ENCODE data around the gene ATG16L2.

Gene ATG16L2

DNA sequence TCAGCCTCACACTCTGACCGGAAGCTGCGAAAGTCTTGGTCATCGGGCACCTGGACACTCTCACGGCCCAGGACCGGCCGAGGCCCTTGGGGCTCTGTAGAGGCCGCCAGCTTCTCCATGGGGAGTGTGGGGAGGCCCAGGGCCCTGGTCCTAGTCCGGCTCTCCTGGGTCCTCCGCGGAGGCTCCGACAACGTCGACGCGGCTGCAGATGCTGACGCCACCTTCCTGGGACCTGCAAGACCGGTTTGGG lies 33.2 kb upstream of the ATG16L2 start:
- Histone ChIP-seq H3K79me2 (ENCODE audit: insufficient read depth, low read depth) (no peaks in the 10 kb centered on the region), H3K4me3 (IDR thresholded peaks at IDR 0.05; ENCODE audit: insufficient read depth, low read depth, low read length) (no peak overlapping the region), H3K27ac (no peak overlapping the region), H3K27me3 (ENCODE audit: insufficient read depth, low read depth) (peaks cover 5% of the 10 kb centered on the region; the same call in 1 of the 2 replicates), H3K4me1 (ENCODE audit: low read depth, poor library complexity, severe bottlenecking) (peaks cover 14% of the 10 kb centered on the region), H3K36me3 (ENCODE audit: insufficient read depth) (no peaks in the 10 kb centered on the region), H3K4me2 (peak overlapping the region; percentile 51; the same call in 1 of the 2 replicates), H4K20me1 (ENCODE audit: insufficient read depth) (no peaks in the 10 kb centered on the region), H2AFZ (ENCODE audit: low read depth) (no peak overlapping the region), H3K9ac (no peak overlapping the region)
- TF ChIP-seq, protein P1, sequence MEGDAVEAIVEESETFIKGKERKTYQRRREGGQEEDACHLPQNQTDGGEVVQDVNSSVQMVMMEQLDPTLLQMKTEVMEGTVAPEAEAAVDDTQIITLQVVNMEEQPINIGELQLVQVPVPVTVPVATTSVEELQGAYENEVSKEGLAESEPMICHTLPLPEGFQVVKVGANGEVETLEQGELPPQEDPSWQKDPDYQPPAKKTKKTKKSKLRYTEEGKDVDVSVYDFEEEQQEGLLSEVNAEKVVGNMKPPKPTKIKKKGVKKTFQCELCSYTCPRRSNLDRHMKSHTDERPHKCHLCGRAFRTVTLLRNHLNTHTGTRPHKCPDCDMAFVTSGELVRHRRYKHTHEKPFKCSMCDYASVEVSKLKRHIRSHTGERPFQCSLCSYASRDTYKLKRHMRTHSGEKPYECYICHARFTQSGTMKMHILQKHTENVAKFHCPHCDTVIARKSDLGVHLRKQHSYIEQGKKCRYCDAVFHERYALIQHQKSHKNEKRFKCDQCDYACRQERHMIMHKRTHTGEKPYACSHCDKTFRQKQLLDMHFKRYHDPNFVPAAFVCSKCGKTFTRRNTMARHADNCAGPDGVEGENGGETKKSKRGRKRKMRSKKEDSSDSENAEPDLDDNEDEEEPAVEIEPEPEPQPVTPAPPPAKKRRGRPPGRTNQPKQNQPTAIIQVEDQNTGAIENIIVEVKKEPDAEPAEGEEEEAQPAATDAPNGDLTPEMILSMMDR (conservative IDR thresholded peaks at IDR 0.05; ENCODE audit: low read depth, low read length): no peak

DNA sequence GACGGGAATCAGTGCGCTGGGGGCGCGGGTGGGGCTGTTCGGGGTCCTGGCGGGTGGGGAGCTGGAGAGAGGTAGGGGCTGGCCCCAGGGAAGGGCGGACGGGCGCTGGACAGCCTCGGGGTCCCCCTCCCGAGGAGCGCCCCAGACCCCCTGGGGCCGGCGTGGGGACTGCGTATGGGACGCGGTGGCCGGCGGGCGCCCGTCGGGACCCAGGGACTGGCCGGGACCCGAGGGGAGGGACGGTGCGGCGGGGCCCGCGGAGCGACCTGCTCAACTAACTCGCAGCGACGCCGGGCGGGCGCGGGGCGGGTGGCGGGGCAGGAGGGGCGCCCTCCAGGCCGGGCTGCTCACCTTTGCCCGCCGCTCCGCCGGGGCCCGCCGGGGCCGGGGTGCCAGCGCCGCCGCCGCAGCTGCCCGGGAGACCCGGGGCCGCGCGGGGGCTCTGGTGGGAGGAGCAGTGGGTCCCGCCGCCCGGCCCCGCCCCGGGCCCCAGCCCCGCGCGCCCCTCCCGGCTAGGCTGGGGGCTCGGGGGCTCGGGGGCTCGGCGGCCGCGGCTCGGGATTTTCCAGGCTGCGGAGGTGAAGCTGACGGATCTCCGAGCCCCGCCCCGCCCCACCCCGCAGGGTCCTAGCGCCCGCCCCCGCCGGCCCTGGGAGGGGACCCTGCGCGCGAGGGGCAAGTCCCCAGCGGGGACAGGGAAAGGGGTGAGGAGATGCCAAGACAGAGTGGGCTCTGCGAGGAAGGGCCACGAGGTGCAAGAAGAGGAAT lies 32.7 kb upstream of the ATG16L2 start:
- Histone ChIP-seq H3K9ac (no peak overlapping the region), H3K79me2 (ENCODE audit: insufficient read depth, low read depth) (no peaks in the 10 kb centered on the region), H3K4me2 (peak overlapping the region; percentile 73), H3K4me3 (IDR thresholded peaks at IDR 0.05; ENCODE audit: insufficient read depth, low read depth, low read length) (no peak overlapping the region), H4K20me1 (ENCODE audit: insufficient read depth) (no peaks in the 10 kb centered on the region), H3K4me1 (ENCODE audit: low read depth, poor library complexity, severe bottlenecking) (peaks cover 14% of the 10 kb centered on the region), H3K27me3 (ENCODE audit: insufficient read depth, low read depth) (peaks cover 5% of the 10 kb centered on the region; the same call in 1 of the 2 replicates), H3K36me3 (ENCODE audit: insufficient read depth) (no peaks in the 10 kb centered on the region), H2AFZ (ENCODE audit: low read depth) (peak overlapping the region; percentile 59), H3K27ac (no peak overlapping the region)
- TF ChIP-seq, protein P1 (conservative IDR thresholded peaks at IDR 0.05; ENCODE audit: low read depth, low read length): no peak

DNA sequence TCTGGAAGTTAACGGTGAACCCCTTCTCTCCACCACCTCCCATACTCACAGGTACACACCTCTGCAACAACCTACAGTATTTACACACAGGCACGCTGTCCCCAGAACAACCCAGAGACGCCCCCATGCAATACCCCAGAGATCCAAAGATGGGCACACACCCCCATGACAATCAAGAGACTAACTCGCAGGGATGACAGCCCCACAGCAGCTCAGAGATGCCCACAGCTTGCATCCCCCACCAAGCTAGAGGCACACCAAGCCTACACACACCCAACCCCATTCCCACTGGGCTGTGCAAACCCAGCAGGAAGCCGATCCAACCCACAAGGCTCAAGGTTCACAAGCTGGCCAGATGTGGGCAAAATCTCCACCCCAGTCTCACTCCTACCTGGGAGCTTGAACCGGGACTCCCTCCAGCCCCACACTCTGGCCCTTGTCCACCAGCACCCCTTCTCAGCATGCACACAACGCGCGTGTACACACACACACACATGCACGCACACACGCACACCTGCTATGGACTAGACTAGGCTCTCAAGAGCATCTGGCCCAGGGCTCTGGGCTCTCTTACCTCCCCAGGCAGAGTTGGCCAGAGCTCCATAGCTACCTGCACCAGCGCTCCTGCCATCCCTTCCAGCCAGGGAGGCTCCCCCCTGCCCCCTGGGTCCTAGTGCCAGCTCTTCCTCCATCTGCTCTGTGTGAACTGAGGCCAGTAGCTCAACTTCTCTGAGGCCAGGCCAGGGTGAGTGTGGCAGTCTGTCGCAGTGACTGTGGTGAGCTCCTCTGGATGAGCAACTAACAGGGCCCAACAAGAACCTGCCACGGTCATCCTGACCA lies 31.9 kb upstream of the ATG16L2 start:
- Histone ChIP-seq H3K4me2 (peak overlapping the region; percentile 73), H3K79me2 (ENCODE audit: insufficient read depth, low read depth) (no peaks in the 10 kb centered on the region), H3K36me3 (ENCODE audit: insufficient read depth) (no peaks in the 10 kb centered on the region), H3K4me3 (IDR thresholded peaks at IDR 0.05; ENCODE audit: insufficient read depth, low read depth, low read length) (no peak overlapping the region), H3K4me1 (ENCODE audit: low read depth, poor library complexity, severe bottlenecking) (peaks cover 21% of the 10 kb centered on the region), H2AFZ (ENCODE audit: low read depth) (peak overlapping the region; percentile 59), H3K9ac (no peak overlapping the region), H3K27me3 (ENCODE audit: insufficient read depth, low read depth) (peaks cover 5% of the 10 kb centered on the region; the same call in 1 of the 2 replicates), H4K20me1 (ENCODE audit: insufficient read depth) (no peaks in the 10 kb centered on the region), H3K27ac (no peak overlapping the region)
- TF ChIP-seq, protein P1 (conservative IDR thresholded peaks at IDR 0.05; ENCODE audit: low read depth, low read length): no peak

DNA sequence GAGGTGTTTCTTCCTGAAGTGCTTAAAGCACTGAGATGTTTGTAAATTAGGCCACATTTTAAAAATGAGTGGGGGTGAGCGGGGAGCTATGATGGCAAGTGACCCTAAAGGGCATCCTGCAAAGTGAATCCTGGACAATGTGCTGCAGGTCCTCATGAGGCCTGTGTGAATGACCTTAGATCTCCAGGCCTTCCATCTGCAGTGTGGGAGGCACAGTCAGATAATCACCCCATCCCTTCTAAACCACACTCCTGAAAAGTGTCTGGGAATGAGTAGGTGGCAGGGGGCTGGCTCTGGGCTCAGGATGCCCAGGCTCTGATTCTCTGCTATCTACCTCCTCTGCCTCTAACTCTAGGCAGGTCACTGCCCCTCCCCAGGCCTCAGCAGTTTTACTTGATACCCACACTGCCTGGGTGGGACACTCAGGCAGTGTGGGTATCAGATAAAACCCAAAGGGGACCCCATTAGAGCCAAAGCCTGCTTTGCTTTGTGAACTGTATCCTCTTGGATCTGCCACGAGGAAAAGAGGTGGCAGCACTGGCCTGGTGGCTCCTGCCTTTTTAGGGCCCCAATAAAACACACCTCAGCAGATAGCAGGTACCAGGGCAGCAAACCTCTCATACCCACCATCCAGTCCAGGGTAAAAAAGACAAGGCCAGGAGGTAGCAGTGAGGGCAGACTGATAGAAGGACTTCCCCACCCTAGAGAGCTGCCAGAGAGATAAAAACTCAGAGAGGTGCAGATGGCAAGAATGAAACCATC lies 30.9 kb upstream of the ATG16L2 start:
- no peak overlapping the region for H3K4me2 ChIP-seq
- no peaks in the 10 kb centered on the region for H3K36me3 ChIP-seq (ENCODE audit: insufficient read depth)
- no peak overlapping the region for H2AFZ ChIP-seq (ENCODE audit: low read depth)
- H3K4me1 ChIP-seq (ENCODE audit: low read depth, poor library complexity, severe bottlenecking): peaks cover 22% of the 10 kb centered on the region
- peaks cover 5% of the 10 kb centered on the region; the same call in 1 of the 2 replicates for H3K27me3 ChIP-seq (ENCODE audit: insufficient read depth, low read depth)
- H3K27ac ChIP-seq: no peak overlapping the region
- H4K20me1 ChIP-seq (ENCODE audit: insufficient read depth): no peaks in the 10 kb centered on the region
- TF ChIP-seq, protein P1 (conservative IDR thresholded peaks at IDR 0.05; ENCODE audit: low read depth, low read length): no peak
- H3K79me2 ChIP-seq (ENCODE audit: insufficient read depth, low read depth): no peaks in the 10 kb centered on the region
- no peak overlapping the region for H3K4me3 ChIP-seq (IDR thresholded peaks at IDR 0.05; ENCODE audit: insufficient read depth, low read depth, low read length)
- no peak overlapping the region for H3K9ac ChIP-seq

Data from KMS-11 (cell line).